ENCODE measurements around the gene CTBP1. TPM values are rescaled to one million over a fixed set of nuclear protein-coding genes. Genes with fewer than 3 reads are reported as not detected.
A peak's percentile ranks its signal among the peaks of the same experiment; 100 is the strongest.

CTBP1 gene
- total and polyA plus RNA-seq, 9 of the 15 experiments (the other 6 are each of a cell fraction or from before 2014, with no cell fraction given): 14.5 to 162 (median 68.2) TPM

- no peak for TF ChIP-seq ZNF347 (CRISPR knock-in tag; IDR thresholded peaks at IDR 0.05; ENCODE audit: low read depth)
- TF ChIP-seq SOX6 (IDR thresholded peaks at IDR 0.05): no peak
- no peak for TF ChIP-seq ZNF507 (tag; conservative IDR thresholded peaks at IDR 0.05)
- no peak for TF ChIP-seq GATAD2B (IDR thresholded peaks at IDR 0.05; ENCODE audit: borderline replicate concordance)
- TF ChIP-seq ZC3H11A (IDR thresholded peaks at IDR 0.05; ENCODE audit: low read depth, low read length): no peak
- TF ChIP-seq ARNT (IDR thresholded peaks at IDR 0.05): no peak
- TF ChIP-seq STAT5A (IDR thresholded peaks at IDR 0.05; ENCODE audit: borderline replicate concordance, low read length): no peak
- no peak for TF ChIP-seq ZNF3 (CRISPR knock-in tag; IDR thresholded peaks at IDR 0.05)
These were observed 16.0 kb upstream of the CTBP1 start (continued) for GRCh38 chr4:1264942-1265341.

GRCh38 chr4:1261107-1261928 is 12.4 kb upstream of the CTBP1 start:
- FAIRE-seq: no peak
- ChIA-PET POLR2A (interaction anchor here (0.5 to 2.7 kb wide), 3 partner anchors 10 to 95 kb away, joined by 3 to 13 read pairs (median 3); no protein-coding TSS in a partner anchor), CTCF (ENCODE audit: low intra/inter-chr PET ratio) (interaction anchor here (0.6 kb wide), 1 partner anchor 90 kb away, joined by 3 read pairs; no protein-coding TSS in a partner anchor)
- no peak overlapping the region for H3K27ac ChIP-seq (ENCODE audit: extremely low read depth, low read depth, low read length)
- BruUV-seq (replicated peaks): no TSS peak
- in situ Hi-C loops (cut with MboI): no loop called here
- H3K9me3 ChIP-seq (replicated peaks; ENCODE audit: control insufficient read depth, insufficient read depth, low read depth, low read length): no peaks in the 10 kb centered on the region; the same call in 1 of the 2 replicates
- H3K79me2 ChIP-seq (ENCODE audit: control insufficient read depth, insufficient read depth, low read length): no peaks in the 10 kb centered on the region
- TF ChIP-seq ELF2 (CRISPR knock-in tag; IDR thresholded peaks at IDR 0.05) (no peak), MBD1 (CRISPR knock-in tag; IDR thresholded peaks at IDR 0.05) (no peak)
- H3K9me1 ChIP-seq (ENCODE audit: control insufficient read depth, insufficient read depth, low read length): no peaks in the 10 kb centered on the region
- H3K27me3 ChIP-seq (ENCODE audit: control insufficient read depth in 2 of 2, insufficient read depth in 2 of 2, low read length in 2 of 2): peaks cover 27 to 39% of the 10 kb centered on the region in 2 experiments
- no peak for ATAC-seq
- no peaks in the 10 kb centered on the region for H3K36me3 ChIP-seq (ENCODE audit: control insufficient read depth, insufficient read depth, low read length)
- H3K4me3 ChIP-seq: no peak overlapping the region
- no peaks in the 10 kb centered on the region for H4K20me1 ChIP-seq (replicated peaks; ENCODE audit: control insufficient read depth, insufficient read depth, low read length)
- no peak overlapping the region for H3K4me2 ChIP-seq (ENCODE audit: insufficient read depth, low read length)
- 22% methylated on average over 20 of the region's 21 CpGs for WGBS (ENCODE audit: insufficient coverage, low coverage, missing lambda C conversion rate)
- H2AFZ ChIP-seq (ENCODE audit: low read depth, low read length): no peak overlapping the region
- H3K4me1 ChIP-seq (replicated peaks in 1 of 2; ENCODE audit: control insufficient read depth in 2 of 2, insufficient read depth in 2 of 2, low read length in 2 of 2): peaks cover 0 to 4% of the 10 kb centered on the region in 2 experiments; a peak in 2 of 5 replicates
- H3K9ac ChIP-seq (ENCODE audit: insufficient read depth in 1 of 2, low read depth in 2 of 2, low read length in 2 of 2): 0 out of 4 replicates have a peak overlapping the region, but pooled peaks of 1 of the 2 experiments have one; percentile 58
- intact Hi-C loops (cut with micrococcal nuclease): no loop called here
- DNase-seq (ENCODE audit: extremely low read depth in 1 of 4, low spot score in 3 of 4): no peak

Data from K562 (cell line).